Sigmoid colon (tissue), 7 donors: ENCODE measurements around the gene HNRNPA3. TPM values are rescaled to one million over a fixed set of nuclear protein-coding genes. Genes with fewer than 3 reads are reported as not detected.
A peak's percentile ranks its signal among the peaks of the same experiment; 100 is the strongest.

ENCODE experiments used
- DNase-seq: peaks from one replicate; pipeline ENCODE4 v3.0.0-alpha.2; 2019
- H3K27ac ChIP-seq, 4 donors: fragments of 200-600 bp; sonication (generic); one replicate each; pipeline ENCODE4 v1.5.1; 2016 to 2019; ENCODE audit warnings: mild to moderate bottlenecking in 1 of 4
- H3K27me3 ChIP-seq, 3 donors: fragments of 200-600 bp; sonication (generic); one replicate each; pipeline ENCODE4 v1.5.1; 2019; ENCODE audit warnings: mild to moderate bottlenecking in 1 of 3
- H3K36me3 ChIP-seq, 4 donors: fragments of 200-600 bp; sonication (generic); one replicate each; pipeline ENCODE4 v1.5.1; 2016 to 2019
- H3K4me1 ChIP-seq, 4 donors: fragments of 200-600 bp; sonication (generic); one replicate each; pipeline ENCODE4 v1.5.1; 2017 to 2019
- H3K4me3 ChIP-seq, 4 donors: fragments of 200-600 bp; sonication (generic); one replicate each; pipeline ENCODE4 v1.5.1; 2017 to 2019; ENCODE audit warnings: mild to moderate bottlenecking in 2 of 4, moderate library complexity in 1 of 4
- H3K9me3 ChIP-seq, 4 donors: fragments of 200-600 bp in 3 of 4; sonication (generic) in 3 of 4; one replicate each; pipeline versions ENCODE4 v1.5.1 to v1.6.1; 2013 to 2019
- EP300 ChIP-seq, 4 donors: sonication (generic); formaldehyde crosslinking; IDR thresholded peaks; one replicate each; pipeline ENCODE4 v1.6.1; 2017; ENCODE audit warnings: antibody characterized with exemption in 4 of 4
- POLR2A ChIP-seq, 2 donors: fragments of 450-650 bp; IDR thresholded peaks; one replicate each; pipeline ENCODE4 v1.6.1; 2016; ENCODE audit warnings: antibody characterized with exemption in 2 of 2, mild to moderate bottlenecking in 2 of 2, moderate library complexity in 2 of 2
- POLR2AphosphoS5 ChIP-seq, 4 donors: sonication (generic); formaldehyde crosslinking; IDR thresholded peaks; one replicate each; pipeline ENCODE4 v1.6.1; 2017; ENCODE audit warnings: antibody characterized with exemption in 4 of 4
- WGBS, 2 donors: extraction: QIAGEN DNeasy Blood & Tissue Kit; methylation state at CpG; one replicate each; pipeline ENCODE4 v1.1.7; 2013; 5-methylcytosine and 5-hydroxymethylcytosine counted together
- intact Hi-C: fragments of 100-400 bp; cut with DNase I; formaldehyde crosslinking; loops from one replicate; pipeline ENCODE4 v1.15.1; 2023
- polyA plus RNA-seq, 3 donors: library from polyadenylated mRNA; stranded (reverse); fragments of 200-250 nt; gene quantifications; one replicate each; pipeline ENCODE4 v1.2.3, GENCODE V29; 2013
- total RNA-seq, 4 donors: library from RNA; depleted of rRNA; stranded (reverse); fragments of >200 nt; gene quantifications; one replicate each; pipeline ENCODE4 v1.1.0, GENCODE V29; 2016
- TF ChIP-seq, protein P1 (sequence below), 4 experiments: fragments of 450-650 bp in 3 of 4; fragments of 200-600 bp in 1 of 4; IDR thresholded peaks; one replicate each; pipeline ENCODE4 v1.5.1; 2016 to 2019; ENCODE audit warnings: antibody characterized with exemption in 4 of 4, mild to moderate bottlenecking in 3 of 4, moderate library complexity in 2 of 4
- donor health status: healthy with polysubstance abuse.
- donor health status: Bipolar disorder and iron deficiency.
- donor health status: healthy.

Gene HNRNPA3
- total and polyA plus RNA-seq, 7 donors: 69.2 to 261 (median 82.1) TPM

DNA sequence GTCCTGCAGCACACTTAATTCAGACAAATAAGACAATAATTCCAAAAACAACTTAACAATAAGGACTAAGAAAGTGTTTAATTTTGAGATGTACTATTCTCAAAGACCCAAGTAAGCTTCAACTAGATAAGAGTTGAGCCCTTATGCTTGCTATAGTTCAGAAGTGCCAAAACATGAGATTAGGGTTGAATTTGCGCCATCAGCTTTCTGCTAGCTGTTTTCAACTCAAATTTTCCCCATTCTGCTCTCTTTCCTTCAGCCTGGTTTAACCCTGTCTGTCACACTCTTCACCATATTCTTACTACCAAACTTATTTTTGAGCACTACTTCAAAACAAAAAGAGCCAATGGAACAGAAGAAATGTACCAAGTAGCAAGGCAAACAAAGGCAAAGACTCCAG, 47.8 kb downstream of the HNRNPA3 start:
- H3K27ac ChIP-seq: peak overlapping the region; percentile 90 to 100 (median 100)
- WGBS, 2 donors: 75 to 88% methylated on average over 1 of the region's 1 CpG
- peaks cover 0 to 62% (median 58%) of the 10 kb centered on the region in 4 donors for H3K4me1 ChIP-seq
- H3K36me3 ChIP-seq: no peaks in the 10 kb centered on the region
- H3K9me3 ChIP-seq: no peaks in the 10 kb centered on the region
- TF ChIP-seq POLR2AphosphoS5 (IDR thresholded peaks at IDR 0.05) (no peak), EP300 (IDR thresholded peaks at IDR 0.05) (no peak), POLR2A (IDR thresholded peaks at IDR 0.05) (no peak)
- TF ChIP-seq, protein P1, sequence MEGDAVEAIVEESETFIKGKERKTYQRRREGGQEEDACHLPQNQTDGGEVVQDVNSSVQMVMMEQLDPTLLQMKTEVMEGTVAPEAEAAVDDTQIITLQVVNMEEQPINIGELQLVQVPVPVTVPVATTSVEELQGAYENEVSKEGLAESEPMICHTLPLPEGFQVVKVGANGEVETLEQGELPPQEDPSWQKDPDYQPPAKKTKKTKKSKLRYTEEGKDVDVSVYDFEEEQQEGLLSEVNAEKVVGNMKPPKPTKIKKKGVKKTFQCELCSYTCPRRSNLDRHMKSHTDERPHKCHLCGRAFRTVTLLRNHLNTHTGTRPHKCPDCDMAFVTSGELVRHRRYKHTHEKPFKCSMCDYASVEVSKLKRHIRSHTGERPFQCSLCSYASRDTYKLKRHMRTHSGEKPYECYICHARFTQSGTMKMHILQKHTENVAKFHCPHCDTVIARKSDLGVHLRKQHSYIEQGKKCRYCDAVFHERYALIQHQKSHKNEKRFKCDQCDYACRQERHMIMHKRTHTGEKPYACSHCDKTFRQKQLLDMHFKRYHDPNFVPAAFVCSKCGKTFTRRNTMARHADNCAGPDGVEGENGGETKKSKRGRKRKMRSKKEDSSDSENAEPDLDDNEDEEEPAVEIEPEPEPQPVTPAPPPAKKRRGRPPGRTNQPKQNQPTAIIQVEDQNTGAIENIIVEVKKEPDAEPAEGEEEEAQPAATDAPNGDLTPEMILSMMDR (IDR thresholded peaks at IDR 0.05): no peak
- H3K27me3 ChIP-seq: no peaks in the 10 kb centered on the region
- intact Hi-C loops: loop anchor here (5.0 kb wide), 1 partner anchor 157 kb away; no protein-coding TSS in a partner anchor
- no peak for DNase-seq
- H3K4me3 ChIP-seq: peak overlapping the region in 2 of 4 donors; percentile 7 to 86

DNA sequence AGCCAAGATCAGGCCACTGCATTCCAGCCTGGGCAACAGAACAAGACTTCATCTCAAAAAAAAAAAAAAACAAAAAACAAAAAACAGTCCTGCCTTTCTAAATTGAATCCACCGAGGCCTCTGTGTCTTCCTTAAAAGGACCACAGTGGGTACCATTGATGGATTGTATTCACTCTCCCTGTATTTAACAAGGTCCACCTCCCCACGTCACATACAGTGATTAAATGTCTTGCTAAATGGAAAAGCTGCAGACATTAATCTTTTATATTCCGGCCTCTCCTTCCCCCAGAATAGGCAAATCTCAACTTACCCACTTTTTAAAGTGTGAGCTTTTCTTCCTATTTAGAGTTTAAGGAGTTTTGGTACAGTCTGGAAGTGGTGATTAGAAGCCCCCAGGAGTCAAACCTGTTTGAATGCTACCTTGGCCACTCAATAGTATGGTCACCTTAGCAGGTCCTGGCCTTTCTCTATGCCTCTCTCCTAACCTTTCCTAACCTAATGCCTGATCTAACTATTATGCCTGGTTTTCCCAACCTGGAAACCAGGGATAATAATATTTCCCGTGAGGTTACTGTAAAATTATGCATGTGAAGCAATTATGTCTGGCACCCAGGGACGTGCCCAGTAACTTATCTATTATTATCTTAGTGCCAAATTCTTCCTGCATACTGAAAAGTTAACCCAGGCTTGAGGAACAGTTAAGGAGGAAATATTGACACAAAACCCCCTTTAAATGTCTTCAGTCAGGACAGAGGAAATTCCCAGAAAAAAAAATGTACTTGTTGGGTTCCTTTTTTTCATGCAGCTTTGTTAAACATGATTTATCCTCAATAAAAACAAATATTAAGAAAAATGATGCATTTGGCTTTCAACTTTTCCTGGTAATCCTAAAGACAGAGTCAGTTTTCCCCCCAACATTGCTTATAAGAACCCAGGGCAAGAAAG, 48.8 kb downstream of the HNRNPA3 start:
- TF ChIP-seq POLR2AphosphoS5 (IDR thresholded peaks at IDR 0.05): no peak
- TF ChIP-seq, protein P1 (IDR thresholded peaks at IDR 0.05): no peak
- TF ChIP-seq EP300 (IDR thresholded peaks at IDR 0.05): no peak
- no peak for TF ChIP-seq POLR2A (IDR thresholded peaks at IDR 0.05)
- Histone ChIP-seq H3K36me3 (no peaks in the 10 kb centered on the region), H3K4me1 (peaks cover 0 to 61% (median 56%) of the 10 kb centered on the region in 4 donors), H3K9me3 (no peaks in the 10 kb centered on the region), H3K4me3 (peak overlapping the region; percentile 86 to 99 (median 99)), H3K27ac (peak overlapping the region; percentile 90 to 100 (median 100)), H3K27me3 (no peaks in the 10 kb centered on the region)
- WGBS, 2 donors: 9 to 33% methylated on average over 5 of the region's 5 CpGs
- no peak for DNase-seq
- intact Hi-C loops: loop anchor here (2.0 to 5.0 kb wide), 2 partner anchors 71 to 156 kb away; no protein-coding TSS in a partner anchor

DNA sequence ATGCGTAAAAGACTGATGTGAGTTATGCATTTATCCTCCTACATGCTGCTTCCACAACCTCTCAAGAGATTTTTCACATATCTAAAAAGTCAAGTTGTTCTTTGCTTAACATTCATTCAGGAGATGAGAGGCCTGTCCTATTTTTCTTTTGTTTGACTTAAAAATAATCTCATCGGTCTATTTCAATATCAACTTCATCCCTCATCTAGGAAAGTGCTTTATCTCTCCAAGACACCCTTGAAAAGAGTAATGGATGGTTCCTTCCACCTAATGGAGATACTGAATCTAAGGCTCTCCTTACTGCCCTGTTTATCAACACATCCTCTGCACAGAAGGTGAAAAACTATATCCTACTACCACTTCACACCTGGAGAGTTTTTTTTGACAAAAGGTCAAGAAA, 49.5 kb downstream of the HNRNPA3 start:
- Histone ChIP-seq H3K4me3 (peak overlapping the region; percentile 86 to 99 (median 99)), H3K27ac (peak overlapping the region; percentile 90 to 100 (median 100)), H3K36me3 (no peaks in the 10 kb centered on the region), H3K9me3 (no peaks in the 10 kb centered on the region), H3K4me1 (peaks cover 0 to 58% (median 53%) of the 10 kb centered on the region in 4 donors), H3K27me3 (no peaks in the 10 kb centered on the region)
- TF ChIP-seq POLR2AphosphoS5 (IDR thresholded peaks at IDR 0.05) (no peak), EP300 (IDR thresholded peaks at IDR 0.05) (no peak), POLR2A (IDR thresholded peaks at IDR 0.05) (no peak)
- TF ChIP-seq, protein P1 (IDR thresholded peaks at IDR 0.05): no peak
- DNase-seq: no peak
- intact Hi-C loops: loop anchor here (2.0 to 5.0 kb wide), 2 partner anchors 71 to 155 kb away; no protein-coding TSS in a partner anchor
- WGBS, 2 donors: 5 to 22% methylated on average over 2 of the region's 2 CpGs

DNA sequence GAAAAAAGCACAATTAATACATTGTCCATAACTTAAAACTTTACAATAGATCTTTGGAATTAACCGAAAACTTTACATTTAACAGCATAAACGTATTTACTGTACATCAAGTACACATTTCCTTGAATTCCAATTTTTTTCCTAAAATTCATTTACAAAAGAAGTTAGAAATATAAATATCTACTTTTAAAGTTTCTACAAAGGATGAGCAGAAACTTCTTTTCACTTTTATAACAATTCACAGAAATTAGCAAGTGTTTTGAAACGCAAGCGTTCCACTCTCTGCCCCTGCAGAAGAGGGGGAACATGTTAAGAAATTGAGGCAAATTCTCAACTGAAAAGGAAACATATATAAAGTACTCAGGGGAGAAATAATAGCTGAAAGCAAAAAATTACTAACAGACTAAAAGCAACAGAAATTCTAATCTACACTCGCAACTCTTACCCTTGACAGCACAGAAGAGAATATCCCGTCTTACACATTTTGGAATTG, 50.4 kb downstream of the HNRNPA3 start:
- H3K4me3 ChIP-seq: peak overlapping the region; percentile 86 to 99 (median 99)
- H3K27me3 ChIP-seq: no peaks in the 10 kb centered on the region
- H3K36me3 ChIP-seq: no peaks in the 10 kb centered on the region
- DNase-seq: no peak
- 0 to 1% methylated on average over 6 of the region's 6 CpGs for WGBS, 2 donors
- H3K27ac ChIP-seq: peak overlapping the region; percentile 90 to 100 (median 100)
- H3K9me3 ChIP-seq: no peaks in the 10 kb centered on the region
- TF ChIP-seq, protein P1 (IDR thresholded peaks at IDR 0.05): no peak
- TF ChIP-seq EP300 (IDR thresholded peaks at IDR 0.05): no peak
- TF ChIP-seq POLR2AphosphoS5 (IDR thresholded peaks at IDR 0.05): no peak
- TF ChIP-seq POLR2A (IDR thresholded peaks at IDR 0.05): no peak
- H3K4me1 ChIP-seq: peaks cover 0 to 51% (median 47%) of the 10 kb centered on the region in 4 donors
- intact Hi-C loops: loop anchor here (1.0 to 5.0 kb wide), 3 partner anchors 70 to 154 kb away; no protein-coding TSS in a partner anchor
